HG03060 (cell line): Measurements from ENCODE around the gene COL9A1.

Source experiments
- ATAC-seq: cut with Tn5 transposase; IDR thresholded peaks from one replicate; pipeline ENCODE4 v1.9.1; 2021; ENCODE audit warnings: low read depth, moderate number of reproducible peaks; ENCODE audit not compliant: unreplicated experiment

Gene COL9A1

DNA sequence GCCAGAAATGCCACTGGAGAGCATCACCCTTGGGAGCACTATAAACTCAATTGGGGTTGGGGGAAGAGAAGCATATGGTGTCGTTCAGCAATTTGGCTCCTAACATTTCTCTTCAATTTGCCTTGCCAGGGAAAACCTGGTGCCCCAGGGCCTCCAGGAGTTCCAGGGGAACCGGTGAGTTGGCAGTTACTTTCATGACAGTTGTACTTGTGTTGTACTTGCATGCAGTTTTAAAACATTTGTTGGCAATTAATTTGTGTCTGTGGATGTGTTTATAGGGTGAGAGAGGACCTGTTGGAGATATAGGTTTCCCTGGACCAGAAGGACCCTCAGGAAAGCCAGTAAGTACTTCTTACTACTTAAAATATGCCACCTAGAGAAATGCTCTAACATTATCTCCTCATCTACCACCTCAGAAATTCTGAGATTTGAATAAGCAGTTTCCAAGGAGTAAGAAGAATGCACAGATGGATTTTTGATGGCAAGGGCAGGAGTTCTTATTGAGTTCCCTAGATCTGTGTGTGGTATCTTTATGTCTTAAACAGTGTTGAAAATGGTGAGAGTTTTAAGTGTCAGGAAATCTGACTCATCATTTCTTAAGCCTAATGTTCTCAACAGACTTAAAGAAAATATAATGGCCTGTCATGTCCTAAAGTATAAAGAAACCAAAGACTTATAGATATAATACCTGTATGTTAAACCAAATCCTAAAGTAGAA lies 122.5 kb downstream of the COL9A1 start:
- ATAC-seq = no peak

DNA sequence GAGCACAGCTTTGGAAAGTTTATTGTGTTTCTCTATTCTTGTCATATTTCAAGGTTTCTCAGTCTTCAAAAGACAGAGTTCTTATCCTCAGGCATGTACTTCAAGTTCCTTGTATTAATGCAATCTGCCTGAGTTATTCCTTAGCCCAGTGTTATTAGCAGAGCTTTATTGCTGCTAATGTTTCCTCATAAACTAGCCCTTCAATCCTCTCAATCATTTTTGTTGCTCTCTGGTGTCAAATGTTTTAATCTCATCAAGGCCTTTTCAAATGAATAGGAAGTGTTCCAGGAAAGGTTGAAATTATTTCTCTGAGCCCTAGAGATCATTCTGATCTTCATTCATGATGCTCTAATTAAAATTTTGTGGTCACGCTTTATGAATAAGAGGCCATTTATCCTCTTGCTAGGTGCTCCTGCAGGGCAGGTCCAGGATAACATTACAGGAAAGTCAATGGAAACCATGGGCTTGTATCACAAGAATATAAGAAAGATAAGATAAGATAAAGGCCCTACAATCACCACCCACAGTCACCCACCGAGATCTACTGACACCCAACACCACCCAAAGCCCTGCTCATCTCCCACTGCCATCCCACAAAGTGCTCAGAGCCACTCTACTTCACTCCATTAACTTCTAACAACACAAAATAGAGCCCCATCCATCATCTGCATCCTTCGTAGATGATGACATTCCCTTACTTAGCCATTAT lies 125.9 kb downstream of the COL9A1 start:
- no peak for ATAC-seq

DNA sequence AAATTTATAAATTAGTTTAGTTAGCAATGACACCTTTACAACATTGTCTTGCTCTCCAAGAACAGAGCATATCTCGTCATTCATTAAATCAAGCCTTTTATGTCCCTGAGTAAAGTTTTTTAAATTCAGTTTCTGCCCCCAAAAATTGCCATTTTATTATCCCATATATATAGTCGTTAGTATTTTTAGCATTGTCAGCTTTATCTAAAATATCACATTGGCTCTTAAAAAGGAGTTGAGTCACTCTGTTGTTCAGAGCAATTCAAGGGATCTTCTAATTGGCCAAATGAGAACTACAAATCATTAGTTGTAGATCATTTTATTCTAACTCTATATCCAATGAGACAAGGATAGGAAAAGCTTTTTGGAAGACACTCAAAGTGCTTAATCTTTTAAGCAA lies 127.1 kb downstream of the COL9A1 start:
- ATAC-seq = no peak

DNA sequence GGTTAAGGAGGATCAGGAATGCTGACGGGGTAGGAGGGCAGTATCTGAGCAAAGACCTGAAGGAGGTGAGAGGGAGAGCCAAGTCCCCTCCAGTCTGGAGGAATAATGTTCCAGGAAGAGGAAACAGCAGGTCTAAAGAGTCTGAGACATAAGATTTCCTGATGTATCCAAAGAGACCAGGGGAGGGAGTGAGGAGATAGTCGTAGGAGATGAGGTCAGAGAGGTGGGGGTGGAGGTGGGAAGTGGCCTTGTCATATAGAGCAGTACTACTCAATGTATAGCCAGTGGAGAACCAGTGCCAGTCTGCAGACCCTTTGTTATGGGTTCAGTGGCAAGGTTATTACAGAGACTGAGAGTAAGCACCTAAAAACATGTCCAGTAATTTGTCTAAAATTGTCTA lies 130.6 kb downstream of the COL9A1 start:
- ATAC-seq = no peak

DNA sequence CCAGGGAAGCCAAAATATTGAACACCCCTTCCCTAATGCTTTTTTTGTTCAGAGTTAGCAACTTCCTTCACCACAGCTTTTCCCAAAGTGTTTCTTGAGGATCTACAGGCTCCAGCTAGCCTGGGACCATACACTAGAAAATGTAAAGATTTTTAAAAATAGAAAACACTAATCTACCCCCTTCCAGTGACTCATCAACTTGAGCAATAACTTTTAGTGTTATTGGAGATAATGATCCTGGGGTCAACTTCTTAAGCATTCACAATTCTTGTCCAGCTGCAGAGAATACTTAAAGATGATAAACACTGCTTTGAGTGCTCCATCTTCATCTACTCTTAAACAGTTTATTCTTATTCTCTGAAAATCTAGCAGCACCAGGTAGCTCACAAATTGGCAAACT lies 131.6 kb downstream of the COL9A1 start:
- no peak for ATAC-seq

DNA sequence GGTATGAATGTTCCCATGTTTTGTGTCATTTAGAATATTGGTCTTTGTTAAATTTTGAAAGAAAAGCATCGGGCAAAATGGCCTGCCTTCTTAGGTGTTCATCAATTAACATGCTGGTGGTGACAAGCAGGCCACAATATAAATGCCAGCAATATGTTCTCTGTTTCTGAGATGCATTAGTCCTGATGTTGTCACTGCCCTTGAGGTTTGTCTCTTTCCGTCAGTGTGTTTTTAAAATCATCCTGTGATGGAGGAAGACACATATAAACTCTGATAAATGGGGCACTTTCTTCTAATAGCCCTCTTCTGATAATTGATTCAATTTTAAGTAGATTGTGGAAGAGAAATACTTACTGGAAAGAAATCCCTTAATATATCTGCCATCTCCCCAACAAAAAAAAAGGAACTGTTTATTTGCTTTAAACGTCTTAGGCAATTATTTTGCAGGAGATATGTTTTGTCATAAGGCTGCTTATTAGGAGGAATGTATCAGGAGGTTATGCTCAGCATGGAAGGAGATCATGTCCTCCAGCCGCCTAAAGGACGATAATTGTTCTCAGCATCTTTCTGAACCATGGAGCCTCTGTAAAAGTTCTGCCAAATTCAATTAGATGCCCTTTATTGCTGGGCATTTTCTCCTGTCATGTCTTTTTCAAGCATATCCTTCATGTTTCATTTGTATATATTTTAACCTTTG lies 134.1 kb downstream of the COL9A1 start:
- no peak for ATAC-seq
